ENCODE results near the gene TXNIP. TPM values are rescaled to one million over a fixed set of nuclear protein-coding genes. Genes with fewer than 3 reads are reported as not detected.

The TXNIP gene
- total RNA-seq, 4 donors from 2014 or later, result 739 to 2,947 (median 1,128) TPM

DNA sequence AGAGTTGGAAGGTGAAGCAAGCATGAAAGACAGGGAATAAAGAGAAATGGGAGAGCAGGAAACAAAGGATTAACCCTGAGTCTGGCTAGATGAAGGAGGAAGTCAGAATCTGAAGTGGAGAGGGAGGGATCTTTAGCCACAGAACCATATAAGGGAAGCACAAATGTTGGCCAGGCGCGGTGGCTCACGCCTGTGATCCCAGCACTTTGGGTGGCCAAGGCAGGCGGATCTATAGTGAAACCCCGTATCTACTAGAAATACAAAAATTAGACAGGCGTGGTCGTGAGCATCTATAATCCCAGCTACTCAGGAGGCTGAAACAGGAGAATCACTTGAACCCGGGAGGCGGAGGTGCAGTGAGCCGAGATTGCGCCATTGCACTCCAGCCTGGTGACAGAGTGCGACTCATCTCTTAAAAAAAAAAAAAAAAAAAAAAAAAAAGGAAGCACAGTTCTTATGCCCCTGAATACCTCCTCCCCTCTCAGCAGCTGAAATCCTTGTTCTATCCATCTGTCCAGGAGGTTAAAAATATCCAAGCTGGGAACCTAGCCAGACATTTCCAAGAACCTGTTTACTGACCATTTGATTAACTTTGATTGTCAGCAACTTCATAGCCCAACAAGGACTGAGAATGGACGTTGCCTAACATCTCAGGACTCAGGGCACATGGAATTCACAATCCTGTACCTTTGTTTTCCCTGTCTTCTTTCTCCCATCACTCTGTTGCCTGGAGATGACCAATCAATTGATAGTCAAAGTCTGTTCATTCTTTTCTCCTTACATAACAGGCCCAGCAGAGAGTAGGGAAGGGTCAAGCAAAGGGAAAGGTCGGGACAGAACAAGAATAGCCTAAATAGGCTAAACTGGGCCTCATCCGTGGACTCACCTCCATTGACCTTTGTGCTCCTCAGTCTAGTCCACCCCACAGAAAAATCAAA is 10.6 kb downstream of the TXNIP start:
- no peaks in the 10 kb centered on the region for H3K36me3 ChIP-seq
- H3K9me3 ChIP-seq, result no peaks in the 10 kb centered on the region
- WGBS, 2 donors, result 61 to 68% methylated on average over 15 of the region's 15 CpGs
- DNase-seq, result peak; percentile 25 to 41
- H3K27ac ChIP-seq, result peak overlapping the region; percentile 72 to 98 (median 96)
- no peak overlapping the region for H3K4me3 ChIP-seq (replicated peaks in 1 of 3)
- H3K4me1 ChIP-seq, result peaks cover 45 to 86% of the 10 kb centered on the region in 2 donors
- intact Hi-C loops (cut with DNase I), result no loop called here
- no peaks in the 10 kb centered on the region for H3K27me3 ChIP-seq
- no peak for TF ChIP-seq POLR2A (IDR thresholded peaks at IDR 0.05)
- TF ChIP-seq CTCF (IDR thresholded peaks at IDR 0.05), result no peak

DNA sequence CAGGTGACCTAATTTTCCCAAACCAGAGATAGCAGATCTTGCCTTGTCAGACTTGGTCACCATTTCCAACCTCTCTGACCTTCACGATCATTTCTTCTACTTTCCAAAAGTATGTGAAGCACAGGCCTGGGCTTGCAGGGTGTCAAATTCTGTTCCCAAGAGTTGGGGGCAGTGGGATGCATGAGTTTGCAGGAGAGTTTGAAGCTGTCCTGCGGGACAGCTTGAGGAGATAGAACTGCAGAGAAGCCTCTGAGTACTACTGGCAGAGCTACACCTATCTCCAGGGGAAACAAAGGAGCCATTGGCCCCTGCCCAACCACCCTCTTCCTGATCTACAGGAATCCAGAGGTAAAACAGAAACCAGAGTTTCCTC is 11.3 kb downstream of the TXNIP start:
- Histone ChIP-seq H3K27ac (peak overlapping the region; percentile 72 to 98 (median 96)), H3K36me3 (no peaks in the 10 kb centered on the region), H3K27me3 (no peaks in the 10 kb centered on the region), H3K9me3 (no peaks in the 10 kb centered on the region), H3K4me1 (peaks cover 46 to 86% of the 10 kb centered on the region in 2 donors), H3K4me3 (replicated peaks in 1 of 3) (no peak overlapping the region)
- WGBS, 2 donors, result 75 to 80% methylated on average over 2 of the region's 2 CpGs
- intact Hi-C loops (cut with DNase I), result no loop called here
- peak; percentile 27 to 47 for DNase-seq
- TF ChIP-seq CTCF (IDR thresholded peaks at IDR 0.05), result no peak
- no peak for TF ChIP-seq POLR2A (IDR thresholded peaks at IDR 0.05)

DNA sequence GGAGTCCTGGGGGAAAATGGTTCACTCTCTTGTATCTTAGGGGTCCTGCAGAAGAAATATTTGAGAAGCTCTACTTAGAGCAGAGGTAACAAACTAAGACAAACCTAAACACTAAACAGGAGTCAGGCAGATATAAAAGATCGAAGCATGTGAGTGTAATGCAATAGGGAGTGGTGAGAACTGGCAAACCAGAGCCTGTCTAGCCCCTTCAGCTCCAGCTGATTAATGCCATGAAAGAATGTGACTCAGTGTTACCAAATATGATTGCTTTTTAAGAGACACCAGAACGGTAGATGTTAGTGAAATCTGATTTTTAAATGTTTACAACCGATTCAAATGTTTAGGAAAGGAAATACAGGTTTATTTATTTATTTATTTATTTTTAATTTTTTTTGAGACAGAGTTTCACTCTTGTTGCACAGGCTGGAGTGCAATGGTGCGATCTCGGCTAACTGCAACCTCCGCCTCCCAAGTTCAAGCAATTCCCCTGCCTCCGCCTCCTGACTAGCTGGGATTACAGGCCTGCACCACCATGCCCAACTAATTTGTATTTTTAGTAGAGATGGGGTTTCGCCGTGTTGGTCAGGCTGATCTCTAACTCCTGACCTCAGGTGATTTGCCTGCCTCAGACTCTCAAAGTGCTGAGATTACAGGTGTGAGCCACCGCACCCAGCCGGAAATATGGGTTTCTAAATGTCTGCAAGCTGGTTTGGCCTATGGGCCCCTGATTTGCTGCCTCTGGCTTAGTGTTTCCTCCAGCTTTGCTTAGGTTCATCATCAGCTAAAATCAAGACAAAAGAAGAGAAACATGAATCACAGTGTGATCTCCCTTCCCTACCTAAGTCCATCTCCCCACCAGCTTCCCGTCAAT is 12.2 kb downstream of the TXNIP start:
- peak in 1 of 2 donors; percentile 1 for DNase-seq
- peaks cover 50 to 89% of the 10 kb centered on the region in 2 donors for H3K4me1 ChIP-seq
- H3K27me3 ChIP-seq, result no peaks in the 10 kb centered on the region
- TF ChIP-seq CTCF (IDR thresholded peaks at IDR 0.05) (no peak), POLR2A (IDR thresholded peaks at IDR 0.05) (no peak)
- H3K9me3 ChIP-seq, result no peaks in the 10 kb centered on the region
- WGBS, 2 donors, result 93 to 95% methylated on average over 12 of the region's 12 CpGs
- intact Hi-C loops (cut with DNase I), result no loop called here
- H3K4me3 ChIP-seq (replicated peaks in 1 of 3), result no peak overlapping the region
- no peaks in the 10 kb centered on the region for H3K36me3 ChIP-seq
- peak overlapping the region; percentile 63 to 98 (median 96) for H3K27ac ChIP-seq

DNA sequence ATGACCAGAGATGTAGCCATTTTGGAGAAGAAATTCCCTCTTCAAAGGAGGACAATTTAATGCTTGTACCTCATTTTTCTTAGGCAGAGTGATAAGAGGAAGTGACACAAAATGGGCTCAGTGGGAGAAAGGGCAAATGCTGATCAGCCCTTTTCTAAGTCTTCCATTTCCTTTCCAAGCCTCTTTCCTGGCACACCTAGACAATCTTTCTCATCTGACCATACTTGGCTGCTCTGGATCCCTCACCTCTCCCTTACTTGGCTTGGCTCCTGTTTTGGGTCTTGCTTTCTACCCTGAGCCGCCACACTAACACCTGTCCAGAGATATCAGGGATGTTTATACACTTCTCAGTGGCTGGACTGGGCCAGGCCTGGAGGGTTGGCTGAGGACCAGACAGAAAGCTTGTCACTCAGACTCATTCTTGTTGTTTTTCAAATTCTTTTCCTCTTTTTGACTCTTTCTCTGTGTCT is 13.1 kb downstream of the TXNIP start:
- WGBS, 2 donors, result 17 to 23% methylated on average over 1 of the region's 1 CpG
- no peaks in the 10 kb centered on the region for H3K9me3 ChIP-seq
- intact Hi-C loops (cut with DNase I), result no loop called here
- DNase-seq, result peak; percentile 74 to 76
- peak overlapping the region; percentile 63 to 98 (median 96) for H3K27ac ChIP-seq
- TF ChIP-seq CTCF (IDR thresholded peaks at IDR 0.05) (no peak), POLR2A (IDR thresholded peaks at IDR 0.05) (peak; percentile 2 to 70)
- no peaks in the 10 kb centered on the region for H3K36me3 ChIP-seq
- no peak overlapping the region for H3K4me3 ChIP-seq (replicated peaks in 1 of 3)
- H3K4me1 ChIP-seq, result peaks cover 59 to 89% of the 10 kb centered on the region in 2 donors
- H3K27me3 ChIP-seq, result no peaks in the 10 kb centered on the region
